Lower leg skin (tissue), 4 donors: ENCODE data around the gene ZKSCAN7. TPM values are rescaled to one million over a fixed set of nuclear protein-coding genes. Genes with fewer than 3 reads are reported as not detected.

ENCODE experiments used
- DNase-seq, 2 donors: peaks; one replicate each; pipeline ENCODE4 v3.0.0-alpha.2; 2019; ENCODE audit warnings: low spot score in 2 of 2
- H3K4me3 ChIP-seq: fragments of 200-600 bp; sonication (generic); 2 replicates; pipeline ENCODE4 v1.5.1; 2017; ENCODE audit warnings: mild to moderate bottlenecking, low read depth; ENCODE audit not compliant: poor library complexity, severe bottlenecking
- POLR2A ChIP-seq, 2 donors: fragments of 450-650 bp; IDR thresholded peaks; one replicate each; pipeline ENCODE4 v1.6.1; 2016 to 2017; ENCODE audit warnings: antibody characterized with exemption in 2 of 2, mild to moderate bottlenecking in 1 of 2, moderate library complexity in 1 of 2
- WGBS, 2 donors: methylation state at CpG; one replicate each; pipeline ENCODE4 v1.1.5; 2018; 5-methylcytosine and 5-hydroxymethylcytosine counted together
- intact Hi-C: fragments of 100-400 bp; cut with DNase I; formaldehyde crosslinking; loops from one replicate; pipeline ENCODE4 v1.15.0; 2023; ENCODE audit warnings: low total_unique reads
- total RNA-seq, 4 donors: library from RNA; depleted of rRNA; stranded (reverse); fragments of >200 nt; gene quantifications; one replicate each; pipeline ENCODE4 v1.1.0, GENCODE V29; 2016
- TF ChIP-seq, protein P1 (sequence below), 3 donors: fragments of 450-650 bp; IDR thresholded peaks; one replicate each; pipeline ENCODE4 v1.5.1; 2016; ENCODE audit warnings: antibody characterized with exemption in 3 of 3, mild to moderate bottlenecking in 3 of 3, moderate library complexity in 2 of 3

Gene ZKSCAN7
- total RNA-seq, 4 donors from 2014 or later = 0.39 to 2.2 (median 0.62) TPM

DNA sequence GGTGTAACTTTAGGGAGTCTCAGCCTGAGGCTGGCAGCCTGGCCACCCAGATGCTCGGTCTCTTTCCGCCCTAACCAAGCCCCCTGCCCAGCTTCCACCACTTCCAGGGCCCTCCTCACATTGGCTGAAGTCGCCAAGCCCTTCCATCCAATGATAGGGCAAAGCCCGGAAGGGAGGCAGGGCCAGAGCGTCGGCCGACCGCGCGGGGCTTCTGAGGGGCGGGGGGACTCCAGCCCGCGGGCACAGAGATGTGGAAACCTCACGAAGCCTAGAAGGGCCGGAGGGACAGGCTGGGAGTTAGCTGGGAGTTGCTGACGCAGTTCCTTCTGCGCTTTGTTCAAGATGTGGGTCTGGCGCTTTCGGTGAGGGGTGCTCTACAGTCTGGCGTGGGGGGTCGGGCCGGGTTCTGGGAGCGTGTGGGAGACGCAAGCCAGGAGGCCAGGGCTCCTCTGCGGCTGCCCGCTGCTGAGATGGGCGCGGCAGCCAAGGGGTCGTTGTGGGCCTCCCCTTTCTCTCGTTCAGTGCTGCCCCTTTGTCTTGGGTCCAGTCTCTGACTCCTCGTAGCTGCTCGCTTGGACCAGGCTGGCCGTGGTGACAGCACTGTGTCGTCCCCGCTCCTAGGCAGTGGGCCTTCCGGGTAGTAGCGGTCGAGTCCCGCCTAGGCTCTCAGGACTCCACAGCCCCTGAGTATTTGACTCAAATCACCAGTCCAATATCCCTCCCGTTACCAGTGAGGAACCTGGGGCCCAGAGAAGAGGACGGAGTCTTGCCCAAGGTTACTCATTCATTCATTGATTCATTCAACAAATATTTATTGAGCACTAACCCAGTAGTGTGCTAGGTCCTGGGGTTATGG lies 29.9 kb downstream of the ZKSCAN7 start, which contains the start of gene ZNF660:
ZNF660 (plus strand) TSS at position 319 of the 856 bp plus-strand sequence. CDS start 9,230 bp downstream, outside the sequence.
- intact Hi-C loops = no loop called here

DNA sequence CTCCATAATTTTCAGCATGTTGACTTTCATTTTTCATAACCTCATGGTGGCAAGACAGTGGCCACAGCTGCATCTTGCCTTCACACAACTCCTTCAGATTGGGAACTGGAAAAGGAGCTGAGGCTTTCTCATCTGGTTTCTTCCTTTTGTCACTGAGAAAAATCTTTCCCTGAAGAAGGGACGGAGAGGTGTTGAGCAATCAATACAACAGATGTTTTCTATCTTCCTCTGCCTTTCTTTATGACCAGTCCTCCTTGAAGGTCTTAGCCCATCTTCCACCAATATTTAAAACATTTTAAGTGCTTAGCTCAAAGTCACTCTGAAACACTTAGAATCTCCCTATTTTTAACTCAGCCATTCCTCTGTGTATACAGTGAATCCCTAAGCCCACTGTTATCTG lies 41.6 kb downstream of the ZKSCAN7 start:
- no peak for DNase-seq
- TF ChIP-seq POLR2A (IDR thresholded peaks at IDR 0.05) = no peak
- TF ChIP-seq, protein P1, sequence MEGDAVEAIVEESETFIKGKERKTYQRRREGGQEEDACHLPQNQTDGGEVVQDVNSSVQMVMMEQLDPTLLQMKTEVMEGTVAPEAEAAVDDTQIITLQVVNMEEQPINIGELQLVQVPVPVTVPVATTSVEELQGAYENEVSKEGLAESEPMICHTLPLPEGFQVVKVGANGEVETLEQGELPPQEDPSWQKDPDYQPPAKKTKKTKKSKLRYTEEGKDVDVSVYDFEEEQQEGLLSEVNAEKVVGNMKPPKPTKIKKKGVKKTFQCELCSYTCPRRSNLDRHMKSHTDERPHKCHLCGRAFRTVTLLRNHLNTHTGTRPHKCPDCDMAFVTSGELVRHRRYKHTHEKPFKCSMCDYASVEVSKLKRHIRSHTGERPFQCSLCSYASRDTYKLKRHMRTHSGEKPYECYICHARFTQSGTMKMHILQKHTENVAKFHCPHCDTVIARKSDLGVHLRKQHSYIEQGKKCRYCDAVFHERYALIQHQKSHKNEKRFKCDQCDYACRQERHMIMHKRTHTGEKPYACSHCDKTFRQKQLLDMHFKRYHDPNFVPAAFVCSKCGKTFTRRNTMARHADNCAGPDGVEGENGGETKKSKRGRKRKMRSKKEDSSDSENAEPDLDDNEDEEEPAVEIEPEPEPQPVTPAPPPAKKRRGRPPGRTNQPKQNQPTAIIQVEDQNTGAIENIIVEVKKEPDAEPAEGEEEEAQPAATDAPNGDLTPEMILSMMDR (IDR thresholded peaks at IDR 0.05) = no peak
- intact Hi-C loops = no loop called here
- 73 to 88% methylated on average over 1 of the region's 1 CpG for WGBS, 2 donors
- no peak overlapping the region for H3K4me3 ChIP-seq

More for the DNA sequence above, 29.9 kb downstream of the ZKSCAN7 start, which contains the start of gene ZNF660:
- TF ChIP-seq, protein P1 (IDR thresholded peaks at IDR 0.05) = no peak
- TF ChIP-seq POLR2A (IDR thresholded peaks at IDR 0.05) = no peak
- WGBS, 2 donors = 2 to 3% methylated on average over 38 to 40 of the region's 41 CpGs
- peak; percentile 15 to 88 for DNase-seq
- H3K4me3 ChIP-seq = peak within 1 kb of the TSS; percentile 46

DNA sequence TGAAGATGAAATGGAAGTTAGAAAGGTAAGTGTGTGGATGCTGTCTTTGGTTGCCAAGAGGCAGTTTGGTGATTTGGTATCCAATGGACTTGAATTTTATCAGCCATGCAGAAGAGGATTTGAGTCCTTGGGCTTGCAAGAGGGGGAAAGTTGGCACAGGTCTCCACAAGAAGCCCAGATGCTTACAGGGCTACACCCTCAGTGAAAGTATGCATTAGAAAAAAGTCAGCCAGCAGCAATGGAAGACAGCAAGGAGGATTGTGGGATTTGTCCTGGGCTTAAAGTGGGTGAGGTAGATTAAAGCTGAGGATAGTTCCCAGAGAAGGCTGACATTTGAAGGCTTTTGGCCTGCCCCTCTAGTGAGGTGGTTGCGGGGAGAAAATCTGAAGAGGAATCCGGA lies 46.8 kb downstream of the ZKSCAN7 start:
- H3K4me3 ChIP-seq = no peak overlapping the region
- 96 to 98% methylated on average over 2 of the region's 2 CpGs for WGBS, 2 donors
- intact Hi-C loops = no loop called here
- TF ChIP-seq POLR2A (IDR thresholded peaks at IDR 0.05) = no peak
- TF ChIP-seq, protein P1 (IDR thresholded peaks at IDR 0.05) = no peak
- DNase-seq = no peak

DNA sequence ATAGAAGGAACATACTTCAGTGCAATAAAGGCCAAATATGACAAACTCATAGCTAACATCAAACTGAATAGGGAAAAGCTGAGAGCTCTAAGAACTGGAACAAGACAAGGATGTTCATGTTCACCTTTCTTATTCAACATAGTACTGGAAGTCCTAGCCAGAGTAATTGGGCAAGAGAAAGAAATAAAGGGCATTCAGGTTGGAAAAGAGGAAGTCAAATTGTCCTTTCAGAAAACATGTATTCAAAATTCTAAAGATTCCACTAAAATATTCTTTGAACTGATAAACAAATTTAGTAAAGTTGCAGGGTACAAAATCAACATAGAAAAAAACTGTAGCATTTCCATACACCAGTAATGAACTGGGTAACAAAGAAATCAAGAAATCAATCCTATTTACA lies 57.7 kb downstream of the ZKSCAN7 start:
- no peak for DNase-seq
- no peak for TF ChIP-seq POLR2A (IDR thresholded peaks at IDR 0.05)
- TF ChIP-seq, protein P1 (IDR thresholded peaks at IDR 0.05) = no peak
- intact Hi-C loops = no loop called here
- no peak overlapping the region for H3K4me3 ChIP-seq

Other genes starting within 250 kb of the ZKSCAN7 start
- 10 to 100 TPM; 16.6 to 20.0 (median 18.5) TPM for gene TCAIM, start 216.4 kb upstream of the ZKSCAN7 start, total RNA-seq
- 1 to 10 TPM; 4.8 to 7.0 (median 6.0) TPM for gene ZNF445, start 77.5 kb upstream of the ZKSCAN7 start, total RNA-seq
- under 1 TPM; 0.13 to 0.45 (median 0.17) TPM for gene ZNF660, start 29.8 kb downstream of the ZKSCAN7 start, total RNA-seq
- 10 to 100 TPM; 13.2 to 19.4 (median 15.8) TPM for gene ZNF197, start 69.8 kb downstream of the ZKSCAN7 start, total RNA-seq
- 10 to 100 TPM in 1 of 4 donors, 1 to 10 TPM in 3; 4.1 to 19.0 (median 9.1) TPM for gene ZNF35, start 93.5 kb downstream of the ZKSCAN7 start, total RNA-seq
- 1 to 10 TPM; 2.8 to 7.4 (median 4.6) TPM for gene ZNF502, start 157.5 kb downstream of the ZKSCAN7 start, total RNA-seq
- 1 to 10 TPM; 1.1 to 5.8 (median 3.6) TPM for gene ZNF501, start 174.4 kb downstream of the ZKSCAN7 start, total RNA-seq
- gene KIAA1143, start 206.4 kb downstream of the ZKSCAN7 start, total RNA-seq = 10 to 100 TPM; 20.1 to 22.3 (median 20.8) TPM
- gene KIF15, start 206.6 kb downstream of the ZKSCAN7 start, total RNA-seq = 1 to 10 TPM in 3 of 4 donors, under 1 TPM in 1; 0.79 to 3.5 (median 2.4) TPM